Astrocyte (in vitro differentiated cells and primary cell): Measurements from ENCODE around the gene EIF3F. TPM values are rescaled to one million over a fixed set of nuclear protein-coding genes. Genes with fewer than 3 reads are reported as not detected.

ENCODE experiments used
- DNase-seq: peaks from one replicate; pipeline ENCODE4 v3.0.0-alpha.2; 2010; ENCODE audit warnings: low read depth
- FAIRE-seq: peaks from 2 replicates; lab custom pipeline; 2011; peaks lifted over from hg19 to GRCh38; lab: Jason Lieb, UNC
- H2AFZ ChIP-seq: 2 replicates; pipeline ENCODE4 v1.6.0; 2012; ENCODE audit warnings: low read depth, low read length, inconsistent platforms
- H3K27ac ChIP-seq: 2 replicates; pipeline ENCODE4 v1.5.1; 2011; ENCODE audit warnings: low read depth, low read length, inconsistent platforms
- H3K27me3 ChIP-seq: 2 replicates; pipeline ENCODE4 v1.6.0; 2011; ENCODE audit warnings: low read length, inconsistent platforms; ENCODE audit not compliant: insufficient read depth
- H3K36me3 ChIP-seq: 2 replicates; pipeline ENCODE4 v1.5.1; 2011; ENCODE audit warnings: low read length, inconsistent platforms; ENCODE audit not compliant: insufficient read depth
- H3K4me1 ChIP-seq: 2 replicates; pipeline ENCODE4 v1.5.1; 2011; ENCODE audit warnings: low read length, inconsistent platforms; ENCODE audit not compliant: insufficient read depth
- H3K4me2 ChIP-seq: 2 replicates; pipeline ENCODE4 v1.6.0; 2012; ENCODE audit warnings: low read length, inconsistent platforms
- H3K4me3 ChIP-seq: 2 replicates; pipeline ENCODE4 v1.5.1; 2011; ENCODE audit warnings: low read depth, mild to moderate bottlenecking, low read length, inconsistent platforms; ENCODE audit not compliant: insufficient read depth
- H3K79me2 ChIP-seq: 2 replicates; pipeline ENCODE4 v1.6.0; 2012; ENCODE audit warnings: mild to moderate bottlenecking, low read length, inconsistent platforms; ENCODE audit not compliant: insufficient read depth
- H3K9ac ChIP-seq: 2 replicates; pipeline ENCODE4 v1.6.0; 2012; ENCODE audit warnings: mild to moderate bottlenecking, low read length, inconsistent platforms
- H3K9me3 ChIP-seq: 2 replicates; pipeline ENCODE4 v1.5.1; 2012; ENCODE audit warnings: low read depth, mild to moderate bottlenecking, low read length, inconsistent platforms; ENCODE audit not compliant: insufficient read depth
- H4K20me1 ChIP-seq: 2 replicates; pipeline ENCODE4 v1.6.0; 2012; ENCODE audit warnings: low read length, inconsistent platforms; ENCODE audit not compliant: insufficient read depth
- H3K27ac Mint-ChIP-seq: one replicate; pipeline ENCODE4 v1.8.0; 2021; ENCODE audit warnings: mild to moderate bottlenecking, mixed read lengths; ENCODE audit not compliant: unreplicated experiment
- H3K27me3 Mint-ChIP-seq: one replicate; pipeline ENCODE4 v1.8.0; 2021; ENCODE audit warnings: low read depth, mixed read lengths; ENCODE audit not compliant: unreplicated experiment
- H3K36me3 Mint-ChIP-seq: one replicate; pipeline ENCODE4 v1.8.0; 2021; ENCODE audit warnings: low read depth, mixed read lengths; ENCODE audit not compliant: unreplicated experiment
- H3K4me1 Mint-ChIP-seq: one replicate; pipeline ENCODE4 v1.8.0; 2021; ENCODE audit warnings: low read depth, mixed read lengths; ENCODE audit not compliant: unreplicated experiment
- H3K4me3 Mint-ChIP-seq: one replicate; pipeline ENCODE4 v1.8.0; 2021; ENCODE audit warnings: mild to moderate bottlenecking, moderate library complexity, mixed read lengths; ENCODE audit not compliant: unreplicated experiment
- H3K9me3 Mint-ChIP-seq: one replicate; pipeline ENCODE4 v1.8.0; 2021; ENCODE audit warnings: mild to moderate bottlenecking, mixed read lengths; ENCODE audit not compliant: unreplicated experiment
- CTCF ChIP-seq: IDR thresholded peaks from 2 replicates; pipeline ENCODE4 v1.5.1; 2011; ENCODE audit warnings: low read depth, mild to moderate bottlenecking, inconsistent platforms, low read length, moderate library complexity; ENCODE audit not compliant: insufficient read depth
- EZH2 ChIP-seq: IDR thresholded peaks from 2 replicates; pipeline ENCODE4 v1.6.1; 2012; ENCODE audit warnings: mild to moderate bottlenecking, low read length, inconsistent platforms; ENCODE audit not compliant: insufficient read depth
- total RNA-seq: library from RNA; stranded (reverse); gene quantifications from 2 replicates; pipeline ENCODE4 v1.2.1, GENCODE V29; 2021

Gene EIF3F
- total RNA-seq, 1 donor from 2014 or later = 260 TPM

GRCh38 chr11:7944123-7944522 is 43.0 kb upstream of the EIF3F start:
- H3K36me3 Mint-ChIP-seq = no peaks in the 10 kb centered on the region
- Histone ChIP-seq H3K27me3 (peaks cover 4% of the 10 kb centered on the region), H3K4me3 (no peak overlapping the region), H3K79me2 (no peaks in the 10 kb centered on the region), H3K9me3 (no peaks in the 10 kb centered on the region), H3K27ac (no peak overlapping the region), H3K9ac (no peak overlapping the region), H2AFZ (no peak overlapping the region), H3K36me3 (no peaks in the 10 kb centered on the region), H3K4me1 (no peaks in the 10 kb centered on the region), H3K4me2 (no peak overlapping the region), H4K20me1 (no peaks in the 10 kb centered on the region)
- H3K4me1 Mint-ChIP-seq = no peaks in the 10 kb centered on the region
- H3K4me3 Mint-ChIP-seq = no peak overlapping the region
- TF ChIP-seq CTCF = no peak
- TF ChIP-seq EZH2 = no peak
- H3K27me3 Mint-ChIP-seq = peaks cover 5% of the 10 kb centered on the region
- DNase-seq (no peak), FAIRE-seq (no peak)
- peaks cover 9% of the 10 kb centered on the region for H3K9me3 Mint-ChIP-seq
- no peak overlapping the region for H3K27ac Mint-ChIP-seq

GRCh38 chr11:7949934-7950333 is 37.2 kb upstream of the EIF3F start:
- no peak for FAIRE-seq
- no peak overlapping the region for H3K4me3 ChIP-seq
- no peaks in the 10 kb centered on the region for H3K4me1 Mint-ChIP-seq

More at GRCh38 chr11:7949934-7950333, 37.2 kb upstream of the EIF3F start:
- Histone ChIP-seq H3K79me2 (no peaks in the 10 kb centered on the region), H3K9ac (no peak overlapping the region), H3K4me2 (no peak overlapping the region), H3K27ac (no peak overlapping the region), H2AFZ (no peak overlapping the region), H3K27me3 (peaks cover 4% of the 10 kb centered on the region), H3K9me3 (no peaks in the 10 kb centered on the region), H4K20me1 (no peaks in the 10 kb centered on the region), H3K4me1 (no peaks in the 10 kb centered on the region), H3K36me3 (no peaks in the 10 kb centered on the region)
- Mint-ChIP-seq H3K4me3 (no peak overlapping the region), H3K27me3 (peaks cover 5% of the 10 kb centered on the region), H3K9me3 (peaks cover 3% of the 10 kb centered on the region), H3K27ac (no peak overlapping the region), H3K36me3 (no peaks in the 10 kb centered on the region)
- DNase-seq = no peak
- TF ChIP-seq EZH2 = no peak
- no peak for TF ChIP-seq CTCF
